ENCODE results near the gene USO1. TPM values are rescaled to one million over a fixed set of nuclear protein-coding genes. Genes with fewer than 3 reads are reported as not detected.
A peak's percentile ranks its signal among the peaks of the same experiment; 100 is the strongest.

The USO1 gene
- total and polyA plus RNA-seq, 2 of the 13 experiments (the other 11 are each of a cell fraction or from before 2014, with no cell fraction given) = 52.2 to 87.7 TPM

- TF ChIP-seq NFIC (IDR thresholded peaks at IDR 0.05; ENCODE audit: low read length) (no peak), CSRNP2 (CRISPR knock-in tag; conservative IDR thresholded peaks at IDR 0.05; ENCODE audit: low read depth) (no peak), NPAS2 (CRISPR knock-in tag; IDR thresholded peaks at IDR 0.05; ENCODE audit: borderline replicate concordance) (no peak), AKNA (CRISPR knock-in tag; IDR thresholded peaks at IDR 0.05; ENCODE audit: borderline replicate concordance) (no peak), DRAP1 (CRISPR knock-in tag; IDR thresholded peaks at IDR 0.05) (no peak), TFDP1 (CRISPR knock-in tag; IDR thresholded peaks at IDR 0.05; ENCODE audit: borderline replicate concordance) (no peak), KLF11 (CRISPR knock-in tag; IDR thresholded peaks at IDR 0.05) (no peak), ZNF282 (IDR thresholded peaks at IDR 0.05; ENCODE audit: partially characterized antibody) (no peak), GPN1 (CRISPR knock-in tag; IDR thresholded peaks at IDR 0.05; ENCODE audit: borderline replicate concordance) (no peak), HBP1 (CRISPR knock-in tag; IDR thresholded peaks at IDR 0.05; ENCODE audit: low read depth) (no peak), HMGA1 (CRISPR knock-in tag; conservative IDR thresholded peaks at IDR 0.05) (no peak), PCBP2 (optimal IDR thresholded peaks at IDR 0.05; ENCODE audit: low read depth, low read length, poor library complexity, severe bottlenecking) (no peak), JUN (CRISPR knock-in tag; IDR thresholded peaks at IDR 0.05) (no peak), KLF13 (CRISPR knock-in tag; IDR thresholded peaks at IDR 0.05) (no peak), YY1 (IDR thresholded peaks at IDR 0.05; ENCODE audit: insufficient read depth, insufficient replicate concordance, low read depth, low read length) (no peak), ZNF7 (CRISPR knock-in tag; IDR thresholded peaks at IDR 0.05) (no peak), PTBP1 (IDR thresholded peaks at IDR 0.05; ENCODE audit: low read depth, low read length, poor library complexity, severe bottlenecking) (peak; percentile 82), ZBTB2 (CRISPR knock-in tag; IDR thresholded peaks at IDR 0.05; ENCODE audit: low read depth) (no peak)
These were observed 719 bp downstream of the USO1 start (continued) for GRCh38 chr4:75724867-75725724.
